ENCODE results near the gene PRPF40A.
A peak's percentile ranks its signal among the peaks of the same experiment; 100 is the strongest.

The PRPF40A gene

DNA sequence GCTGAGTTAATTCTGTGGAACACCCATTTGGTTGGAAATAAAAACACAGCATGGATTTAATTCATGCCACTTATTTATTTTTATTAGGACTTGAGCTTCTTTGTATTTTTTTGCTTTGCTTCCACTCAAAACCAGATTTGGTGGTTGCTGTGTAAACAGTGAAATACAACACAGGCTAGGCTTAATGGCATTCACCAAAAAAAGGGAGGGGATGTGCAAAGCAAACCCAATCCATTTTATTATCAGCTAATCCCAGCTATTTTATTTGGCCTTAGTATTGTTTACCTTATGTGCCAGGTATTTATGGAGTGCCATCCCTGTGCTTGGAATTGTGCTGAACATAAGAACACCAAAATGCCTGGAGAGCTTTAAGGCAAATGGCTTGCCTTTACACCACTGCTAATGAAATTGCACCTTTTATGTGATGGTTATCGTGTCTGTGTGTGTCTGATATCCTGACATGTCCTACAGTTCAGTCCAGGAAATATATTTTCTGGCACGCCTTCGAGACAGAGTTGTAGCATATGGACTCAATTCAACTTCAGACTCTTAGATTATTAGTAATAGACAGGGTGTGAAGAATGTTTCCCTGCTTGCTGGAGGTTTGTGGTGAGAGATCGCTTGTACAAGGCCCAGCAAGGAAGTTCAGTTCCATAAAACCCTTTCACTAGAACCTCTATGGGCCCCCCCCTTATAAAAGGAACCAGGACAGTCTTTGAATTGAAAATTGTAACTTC lies 99.6 kb downstream of the PRPF40A start:
- no peak for DNase-seq (ENCODE audit: low spot score)

DNA sequence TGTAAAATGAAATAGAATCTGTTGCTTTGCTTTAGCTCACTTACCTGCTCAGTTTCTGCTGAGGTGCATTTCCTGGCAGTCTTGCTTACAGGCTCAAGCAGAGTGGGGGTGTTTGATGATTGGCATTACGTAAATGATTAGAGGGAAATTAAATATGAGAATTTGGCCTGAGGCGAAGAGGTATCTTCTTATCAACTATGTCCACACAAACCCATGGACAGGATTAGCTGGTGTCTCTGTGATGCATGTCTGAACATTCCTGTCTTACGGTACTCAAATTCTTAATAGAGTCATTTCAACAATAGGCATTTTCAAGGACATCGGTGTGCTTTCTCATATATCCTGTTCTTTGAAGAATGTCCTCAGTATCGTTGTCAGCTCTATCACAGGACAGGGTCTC lies 102.1 kb downstream of the PRPF40A start:
- DNase-seq (ENCODE audit: low spot score), result no peak

DNA sequence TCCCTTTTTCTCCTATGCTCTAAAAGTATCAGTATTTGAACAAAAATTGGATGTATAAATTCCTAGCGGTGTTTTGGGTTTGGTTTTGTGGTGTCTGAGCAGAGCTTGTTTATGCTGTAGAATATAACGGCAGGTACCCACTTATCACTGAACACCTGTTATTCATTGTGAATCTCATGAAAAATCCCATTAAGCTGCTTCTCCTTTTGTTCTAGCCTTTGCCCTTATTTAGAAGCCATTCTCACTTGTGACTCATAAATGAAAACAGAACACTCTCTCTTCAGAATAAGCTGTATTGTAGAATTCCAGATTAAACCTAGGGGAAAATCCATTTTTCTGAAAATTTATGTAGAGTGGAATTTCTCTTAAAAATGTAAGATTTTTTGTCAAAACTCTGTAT lies 104.0 kb downstream of the PRPF40A start:
- no peak for DNase-seq (ENCODE audit: low spot score)

DNA sequence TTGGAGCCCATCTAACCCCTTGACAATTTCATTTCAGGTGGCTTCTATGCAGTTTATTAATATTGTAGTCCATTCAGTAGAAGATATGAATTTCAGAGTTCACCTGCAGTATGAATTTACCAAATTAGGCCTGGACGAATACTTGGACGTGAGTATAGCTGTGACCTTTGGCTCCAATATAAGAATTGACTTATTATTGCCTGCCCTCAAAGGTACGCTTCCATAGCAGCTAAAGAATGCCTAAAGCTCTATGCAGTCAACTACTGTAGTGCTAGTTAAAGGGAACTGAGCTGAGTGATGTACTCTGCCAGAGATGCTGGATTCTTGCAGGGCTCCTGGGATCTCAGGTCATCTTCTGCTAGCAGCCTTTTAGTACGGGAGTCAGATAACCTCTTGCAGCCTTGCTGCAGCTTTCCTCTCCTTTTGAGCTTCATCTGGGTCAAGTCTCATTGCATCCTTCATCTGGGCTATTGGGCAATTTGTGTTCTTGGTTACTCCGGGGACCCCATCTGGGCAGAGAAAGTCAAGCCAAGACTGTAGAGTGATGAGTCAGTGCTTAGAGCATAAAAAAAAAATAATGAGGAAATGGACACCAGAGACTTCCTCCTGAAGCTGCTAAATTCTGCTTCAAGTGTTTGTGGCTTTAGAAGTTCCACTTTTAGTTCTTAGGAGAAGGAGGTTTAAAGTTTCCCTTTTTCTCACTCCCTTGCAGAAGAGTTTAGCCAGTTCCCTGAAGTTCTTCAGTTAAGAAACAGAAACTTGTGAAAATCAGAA lies 105.6 kb downstream of the PRPF40A start:
- DNase-seq (ENCODE audit: low spot score), result peak; percentile 35

DNA sequence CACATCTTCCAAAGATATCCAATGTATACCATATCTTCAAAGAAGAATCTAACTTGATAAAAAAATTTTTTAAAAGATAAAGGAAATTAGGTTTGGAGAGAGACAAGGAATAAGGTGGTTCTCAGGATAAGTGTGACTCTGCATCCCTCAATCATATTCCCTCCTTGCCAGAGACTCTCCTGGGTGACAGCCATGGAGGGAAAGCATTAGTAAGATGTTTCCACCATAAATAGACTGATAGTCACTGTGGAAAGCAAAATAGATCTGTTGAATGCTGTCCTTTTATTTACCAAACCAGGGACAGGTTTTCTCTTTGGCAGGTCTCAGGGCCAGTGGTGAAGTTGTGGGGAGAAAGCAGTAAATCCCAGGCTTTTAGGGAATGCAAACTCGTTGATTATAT lies 107.6 kb downstream of the PRPF40A start:
- no peak for DNase-seq (ENCODE audit: low spot score)

DNA sequence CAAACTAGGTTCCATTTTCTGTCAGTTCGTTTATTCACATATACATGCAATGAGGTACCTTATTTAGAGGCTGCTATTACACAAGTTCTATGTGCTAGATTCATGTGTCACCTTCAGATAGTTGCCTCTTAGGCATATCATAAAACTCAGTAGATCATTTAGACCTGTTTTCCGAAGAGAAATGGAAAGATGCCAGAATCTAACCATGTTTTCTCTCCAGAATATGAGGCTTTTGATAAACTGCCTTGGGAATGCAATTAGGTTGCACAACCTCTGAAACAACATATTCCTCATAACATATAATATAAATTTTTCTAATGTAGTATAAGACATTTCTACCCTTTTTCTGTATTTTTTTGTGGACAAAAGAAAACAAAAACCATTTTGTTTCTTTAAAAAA lies 108.1 kb downstream of the PRPF40A start:
- DNase-seq (ENCODE audit: low spot score), result no peak

DNA sequence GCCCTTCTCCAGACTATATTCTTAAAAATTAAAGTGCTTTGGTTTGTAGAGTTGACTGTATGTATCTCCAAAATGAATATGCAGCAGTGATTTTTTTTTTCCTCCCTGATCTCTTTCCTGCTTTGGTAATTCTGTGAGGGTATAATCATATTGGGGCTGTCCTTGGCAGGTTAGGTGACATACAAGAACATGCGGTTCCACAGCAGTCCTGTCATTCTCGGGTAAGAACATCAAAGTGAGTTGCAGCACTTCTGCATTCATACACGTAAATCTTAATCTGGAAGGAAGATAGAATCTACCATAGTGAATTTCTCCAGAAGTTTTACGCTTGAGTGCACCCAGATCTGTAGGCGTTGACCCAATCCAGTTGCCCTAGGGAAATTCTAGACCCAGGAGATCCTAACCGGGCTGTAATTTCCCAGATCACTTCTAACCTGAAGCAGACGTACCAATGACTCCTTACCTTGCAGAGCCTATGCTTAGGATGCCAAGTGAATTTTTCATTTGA lies 109.4 kb downstream of the PRPF40A start:
- no peak for DNase-seq (ENCODE audit: low spot score)

DNA sequence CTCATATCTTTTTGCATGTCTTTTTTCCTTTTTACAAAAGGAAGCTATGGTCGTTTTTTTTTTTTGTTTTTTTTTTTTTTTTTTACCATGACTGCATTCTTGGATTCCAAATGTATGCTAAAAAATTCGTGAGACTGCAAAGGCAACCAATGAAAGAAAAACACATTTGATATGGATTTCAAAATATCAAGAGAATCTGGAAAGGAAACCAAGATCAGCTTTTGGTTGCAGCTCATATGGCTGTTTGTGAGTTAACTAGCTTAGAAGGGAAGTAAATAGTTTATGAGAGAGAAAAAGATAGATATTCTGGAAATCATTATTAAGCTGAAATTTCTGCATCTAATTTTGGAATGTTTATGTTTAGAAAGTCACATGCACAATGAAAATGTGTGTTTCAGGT lies 110.3 kb downstream of the PRPF40A start:
- DNase-seq (ENCODE audit: low spot score), result no peak

DNA sequence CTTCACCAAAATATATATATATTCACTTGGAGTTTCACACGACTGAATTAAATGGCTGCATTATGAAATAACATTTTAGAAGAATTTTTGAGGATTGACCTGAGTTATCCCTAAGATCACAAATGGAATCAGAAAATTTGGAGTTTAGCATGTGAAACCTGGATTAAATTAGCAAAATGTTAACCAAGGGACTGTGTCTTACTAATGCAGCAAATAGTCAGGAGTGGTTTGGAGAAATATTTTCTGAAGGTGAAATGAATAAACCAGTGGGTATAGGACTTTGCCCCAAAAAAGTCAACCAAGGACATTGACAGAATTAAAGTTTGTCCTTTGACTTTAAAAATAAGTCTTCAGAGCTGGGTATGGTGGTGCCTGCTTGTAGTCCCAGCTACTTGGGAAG lies 111.2 kb downstream of the PRPF40A start:
- no peak for DNase-seq (ENCODE audit: low spot score)

DNA sequence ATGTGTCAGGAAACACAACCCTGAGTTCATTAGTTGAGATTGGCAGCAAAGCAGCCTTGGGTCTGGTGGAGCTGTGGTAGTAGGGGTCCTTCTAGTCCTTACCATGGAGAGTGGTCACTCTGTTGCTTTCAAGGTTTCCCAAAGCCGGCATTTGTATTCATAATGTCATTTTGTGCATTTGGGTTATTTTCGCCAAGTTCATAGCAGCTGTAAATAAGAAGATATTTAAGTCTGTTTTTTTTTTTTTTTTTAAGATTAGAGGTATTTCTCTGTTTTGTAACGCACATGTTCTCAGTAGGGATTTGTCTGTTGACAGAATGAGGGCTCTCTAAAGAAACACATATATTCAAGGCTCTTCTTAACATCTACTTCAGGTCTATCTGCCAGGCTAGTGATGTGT lies 114.1 kb downstream of the PRPF40A start:
- no peak for DNase-seq (ENCODE audit: low spot score)

DNA sequence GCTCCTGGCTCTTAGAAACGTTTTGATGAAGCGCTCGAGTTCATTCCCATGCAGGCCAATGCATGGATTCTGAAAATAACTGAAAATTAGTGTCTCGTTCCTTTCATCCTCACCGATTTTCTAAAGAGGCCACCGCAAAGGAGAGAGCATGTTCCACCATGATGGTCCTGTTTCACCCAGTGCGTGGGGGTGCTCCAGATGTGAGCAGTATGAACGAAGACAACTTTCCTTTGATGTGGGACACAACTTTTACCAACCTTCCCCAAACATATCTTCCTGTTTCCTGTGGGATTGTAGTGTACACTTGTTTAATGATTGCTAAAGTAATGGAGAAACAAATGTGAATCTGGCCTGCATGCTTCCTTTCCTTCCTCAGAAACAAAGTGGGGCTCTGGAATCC lies 114.5 kb downstream of the PRPF40A start:
- DNase-seq (ENCODE audit: low spot score), result no peak
